ENCODE results near the gene DYSF. TPM values are rescaled to one million over a fixed set of nuclear protein-coding genes. Genes with fewer than 3 reads are reported as not detected.
"Not testable (repeated sequence)": the region's sequence is repeated elsewhere in the genome, so short reads cannot be mapped to it uniquely, and the experiment has no call there.

DYSF gene
- total RNA-seq (1 to 10 TPM in 1 of 2 donors, under 1 TPM in 1; 0.34 to 2.8 TPM), total RNA-seq (0 reads per million in 2 donors)

DNA sequence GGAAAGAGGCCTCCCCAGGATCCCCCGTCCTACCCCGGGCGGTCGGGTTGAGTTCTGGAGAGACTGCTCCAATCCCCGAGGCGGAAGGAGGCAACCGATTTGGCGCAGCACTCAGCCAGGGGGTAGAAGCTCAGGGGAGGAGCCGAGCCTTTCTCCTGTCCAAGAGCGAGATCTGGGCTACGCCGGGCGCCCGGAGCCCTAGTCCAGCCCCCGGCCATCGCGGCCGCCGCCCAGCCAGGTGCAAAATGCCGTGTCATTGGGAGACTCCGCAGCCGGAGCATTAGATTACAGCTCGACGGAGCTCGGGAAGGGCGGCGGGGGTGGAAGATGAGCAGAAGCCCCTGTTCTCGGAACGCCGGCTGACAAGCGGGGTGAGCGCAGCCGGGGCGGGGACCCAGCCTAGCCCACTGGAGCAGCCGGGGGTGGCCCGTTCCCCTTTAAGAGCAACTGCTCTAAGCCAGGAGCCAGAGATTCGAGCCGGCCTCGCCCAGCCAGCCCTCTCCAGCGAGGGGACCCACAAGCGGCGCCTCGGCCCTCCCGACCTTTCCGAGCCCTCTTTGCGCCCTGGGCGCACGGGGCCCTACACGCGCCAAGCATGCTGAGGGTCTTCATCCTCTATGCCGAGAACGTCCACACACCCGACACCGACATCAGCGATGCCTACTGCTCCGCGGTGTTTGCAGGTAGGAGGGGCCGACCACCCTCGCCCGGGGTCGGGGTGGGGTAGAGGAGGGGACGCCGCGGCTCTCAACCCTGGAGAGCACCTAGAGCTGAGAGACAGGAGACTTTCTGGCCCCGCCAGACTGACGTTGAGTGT is at the start of gene DYSF:
DYSF (plus strand) TSS at position 158 of the 817 bp plus-strand sequence.
- peak; percentile 52 for ATAC-seq
- Mint-ChIP-seq H3K4me3 (peak within 1 kb of the TSS; percentile 78), H3K27ac (no peak within 1 kb of the TSS), H3K4me1 (peaks cover 17% of the 10 kb centered on the region), H3K27me3 (peaks cover 56% of the 10 kb centered on the region), H3K36me3 (ENCODE audit: low read depth) (peaks cover 9% of the 10 kb centered on the region)
- no peaks in the 10 kb centered on the region for H3K9me3 ChIP-seq (ENCODE audit: control insufficient read depth, low read length, poor library complexity, severe bottlenecking)
- no peak for DNase-seq

DNA sequence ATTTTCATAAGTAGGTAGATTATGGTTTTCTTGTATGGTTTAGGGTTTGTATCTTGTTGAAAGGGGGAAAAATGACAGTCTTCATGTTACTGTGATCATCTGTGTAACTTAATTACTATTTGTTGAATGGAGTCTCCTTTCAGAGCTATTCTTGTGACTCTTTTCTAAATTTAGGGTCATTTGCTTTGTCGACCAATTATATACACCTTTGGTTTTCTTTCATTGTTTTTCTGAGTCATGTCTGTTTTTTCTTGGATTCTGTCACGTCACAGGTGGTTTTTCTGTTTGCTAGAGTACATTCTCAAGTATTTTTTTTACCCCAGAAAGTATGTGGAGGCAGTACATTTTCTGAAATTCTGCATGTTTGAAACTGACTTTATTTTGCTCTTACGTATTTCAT is 43.8 kb upstream of the DYSF start:
- no peaks in the 10 kb centered on the region for H3K9me3 ChIP-seq (ENCODE audit: control insufficient read depth, low read length, poor library complexity, severe bottlenecking)
- Mint-ChIP-seq H3K27me3 (no peaks in the 10 kb centered on the region), H3K36me3 (ENCODE audit: low read depth) (peaks cover 10% of the 10 kb centered on the region), H3K4me1 (peaks cover 6% of the 10 kb centered on the region), H3K27ac (peak overlapping the region; percentile 56), H3K4me3 (no peak overlapping the region)
- ATAC-seq, result no peak
- DNase-seq, result no peak

- Mint-ChIP-seq H3K27ac (peak overlapping the region; percentile 56), H3K36me3 (ENCODE audit: low read depth) (peaks cover 7% of the 10 kb centered on the region), H3K4me1 (peaks cover 3% of the 10 kb centered on the region), H3K27me3 (no peaks in the 10 kb centered on the region), H3K4me3 (no peak overlapping the region)
- DNase-seq (no peak), ATAC-seq (no peak)
- no peaks in the 10 kb centered on the region for H3K9me3 ChIP-seq (ENCODE audit: control insufficient read depth, low read length, poor library complexity, severe bottlenecking)
These were observed 42.7 kb upstream of the DYSF start for GRCh38 chr2:71410696-71411095.

DNA sequence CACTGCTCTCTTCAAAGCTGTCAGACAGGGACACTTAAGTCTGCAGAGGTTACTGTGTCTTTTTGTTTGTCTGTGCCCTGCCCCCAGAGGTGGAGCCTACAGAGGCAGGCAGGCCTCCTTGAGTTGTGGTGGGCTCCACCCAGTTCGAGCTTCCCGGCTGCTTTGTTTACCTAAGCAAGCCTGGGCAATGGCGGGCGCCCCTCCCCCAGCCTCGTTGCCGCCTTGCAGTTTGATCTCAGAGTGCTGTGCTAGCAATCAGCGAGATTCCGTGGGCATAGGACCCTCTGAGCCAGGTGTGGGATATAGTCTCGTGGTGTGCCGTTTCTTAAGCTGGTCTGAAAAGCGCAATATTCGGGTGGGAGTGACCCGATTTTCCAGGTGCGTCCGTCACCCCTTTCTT is 36.5 kb upstream of the DYSF start:
- DNase-seq; H3K36me3 Mint-ChIP-seq (ENCODE audit: low read depth); H3K27me3 Mint-ChIP-seq; ATAC-seq; H3K9me3 ChIP-seq (ENCODE audit: control insufficient read depth, low read length, poor library complexity, severe bottlenecking); H3K4me1 Mint-ChIP-seq: not testable (repeated sequence)
- Mint-ChIP-seq H3K27ac (peak overlapping the region; percentile 67), H3K4me3 (peak overlapping the region; percentile 89)

- Mint-ChIP-seq H3K4me3 (peak overlapping the region; percentile 89), H3K27ac (peak overlapping the region; percentile 67), H3K27me3 (no peaks in the 10 kb centered on the region), H3K4me1 (peaks cover 6% of the 10 kb centered on the region), H3K36me3 (ENCODE audit: low read depth) (no peaks in the 10 kb centered on the region)
- H3K9me3 ChIP-seq (ENCODE audit: control insufficient read depth, low read length, poor library complexity, severe bottlenecking), result no peaks in the 10 kb centered on the region
- DNase-seq (no peak), ATAC-seq (peak; percentile 44)
These were observed 35.8 kb upstream of the DYSF start for GRCh38 chr2:71417300-71418202.

DNA sequence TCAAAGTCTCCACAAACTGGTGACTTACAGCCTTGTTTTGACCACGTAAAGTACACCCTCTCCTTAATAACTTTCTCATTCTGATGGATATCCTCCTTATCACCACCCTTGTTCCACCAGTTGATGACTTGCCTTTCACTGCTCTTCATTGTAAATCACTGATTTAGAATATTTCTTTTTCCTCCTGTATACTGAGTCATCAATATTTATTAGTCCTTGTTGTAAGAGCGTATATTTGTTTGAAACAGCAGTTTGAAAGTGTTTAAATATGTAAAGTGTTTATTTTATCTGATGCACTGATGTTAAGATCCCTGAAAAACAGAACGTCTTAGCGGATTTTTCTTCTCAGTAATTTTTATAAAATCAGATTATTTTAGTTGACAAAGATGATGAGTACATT is 34.2 kb upstream of the DYSF start:
- DNase-seq, result no peak
- Mint-ChIP-seq H3K27me3 (no peaks in the 10 kb centered on the region), H3K27ac (peak overlapping the region; percentile 21), H3K36me3 (ENCODE audit: low read depth) (peaks cover 7% of the 10 kb centered on the region), H3K4me3 (no peak overlapping the region), H3K4me1 (peaks cover 6% of the 10 kb centered on the region)
- ATAC-seq, result no peak
- no peaks in the 10 kb centered on the region for H3K9me3 ChIP-seq (ENCODE audit: control insufficient read depth, low read length, poor library complexity, severe bottlenecking)

- Mint-ChIP-seq H3K36me3 (ENCODE audit: low read depth) (peaks cover 7% of the 10 kb centered on the region), H3K27ac (no peak overlapping the region), H3K4me1 (peaks cover 6% of the 10 kb centered on the region), H3K4me3 (no peak overlapping the region), H3K27me3 (no peaks in the 10 kb centered on the region)
- H3K9me3 ChIP-seq (ENCODE audit: control insufficient read depth, low read length, poor library complexity, severe bottlenecking), result no peaks in the 10 kb centered on the region
- DNase-seq, result no peak
- no peak for ATAC-seq
These were observed 33.4 kb upstream of the DYSF start for GRCh38 chr2:71419976-71420375.

GRCh38 chr2:71422786-71423185 is 30.6 kb upstream of the DYSF start:
- peaks cover 15% of the 10 kb centered on the region for H3K36me3 Mint-ChIP-seq (ENCODE audit: low read depth)
- H3K4me3 Mint-ChIP-seq, result no peak overlapping the region
- no peaks in the 10 kb centered on the region for H3K27me3 Mint-ChIP-seq

GRCh38 chr2:71423817-71424420 is 29.4 kb upstream of the DYSF start:
- ATAC-seq (no peak), DNase-seq (no peak)
- H3K9me3 ChIP-seq (ENCODE audit: control insufficient read depth, low read length, poor library complexity, severe bottlenecking), result no peaks in the 10 kb centered on the region
- H3K4me1 Mint-ChIP-seq, result peaks cover 6% of the 10 kb centered on the region
- H3K36me3 Mint-ChIP-seq (ENCODE audit: low read depth), result peaks cover 15% of the 10 kb centered on the region
- H3K4me3 Mint-ChIP-seq, result no peak overlapping the region
- H3K27ac Mint-ChIP-seq, result peak overlapping the region; percentile 56
- H3K27me3 Mint-ChIP-seq, result no peaks in the 10 kb centered on the region

More at GRCh38 chr2:71422786-71423185, 30.6 kb upstream of the DYSF start:
- no peak overlapping the region for H3K27ac Mint-ChIP-seq
- DNase-seq, result no peak
- H3K9me3 ChIP-seq (ENCODE audit: control insufficient read depth, low read length, poor library complexity, severe bottlenecking), result no peaks in the 10 kb centered on the region
- H3K4me1 Mint-ChIP-seq, result peaks cover 3% of the 10 kb centered on the region
- ATAC-seq, result no peak

GRCh38 chr2:71426721-71427120 is 26.6 kb upstream of the DYSF start:
- H3K9me3 ChIP-seq (ENCODE audit: control insufficient read depth, low read length, poor library complexity, severe bottlenecking), result no peaks in the 10 kb centered on the region
- peaks cover 18% of the 10 kb centered on the region for H3K36me3 Mint-ChIP-seq (ENCODE audit: low read depth)
- H3K27me3 Mint-ChIP-seq, result no peaks in the 10 kb centered on the region
- no peak for DNase-seq
- peaks cover 6% of the 10 kb centered on the region for H3K4me1 Mint-ChIP-seq
- H3K4me3 Mint-ChIP-seq, result no peak overlapping the region
- H3K27ac Mint-ChIP-seq, result peak overlapping the region; percentile 62
- ATAC-seq, result no peak

DNA sequence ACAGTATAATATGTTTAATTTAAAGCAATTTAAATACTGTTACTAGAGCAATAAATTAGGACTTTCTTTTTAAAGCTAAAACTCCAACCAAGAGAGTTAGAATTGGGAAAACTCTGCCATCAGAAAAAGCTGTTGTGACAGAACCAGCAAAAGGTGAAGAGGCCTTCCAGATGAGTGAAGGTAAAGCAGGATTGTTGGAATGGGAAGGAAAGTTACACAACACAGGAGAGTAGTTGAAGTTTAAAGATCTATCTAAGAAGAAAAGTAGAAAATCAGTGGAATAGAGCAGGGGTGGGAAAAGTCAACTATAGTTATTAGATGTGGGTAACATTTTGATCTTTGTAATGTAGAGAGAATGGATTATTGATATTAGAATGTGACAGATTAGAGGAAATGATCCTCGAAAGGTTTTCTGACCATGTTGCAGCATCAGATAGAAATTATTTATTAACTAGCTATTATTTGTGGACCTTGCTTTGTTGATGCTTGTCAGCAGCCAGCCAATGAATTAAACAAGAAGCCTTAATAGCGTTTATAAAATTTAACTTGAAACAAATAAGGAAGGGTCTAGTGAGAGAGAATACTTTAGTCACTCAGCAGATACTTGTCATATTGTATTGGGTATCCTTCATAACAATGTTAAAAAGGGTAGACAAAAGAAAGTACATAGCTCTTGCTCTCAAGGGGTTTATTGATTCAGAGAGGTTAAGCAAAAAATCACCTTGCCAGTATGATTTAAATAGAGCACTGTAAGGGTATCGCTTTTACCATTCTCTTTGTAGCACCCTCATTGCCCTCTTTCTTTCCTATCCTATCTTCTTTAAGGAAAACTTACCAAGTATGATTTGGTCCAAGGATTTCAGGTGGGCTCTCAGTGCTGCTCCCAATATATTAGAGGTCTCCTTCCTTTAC is 24.6 kb upstream of the DYSF start:
- peaks cover 10% of the 10 kb centered on the region for H3K4me1 Mint-ChIP-seq
- ATAC-seq (no peak), DNase-seq (no peak)
- no peaks in the 10 kb centered on the region for H3K9me3 ChIP-seq (ENCODE audit: control insufficient read depth, low read length, poor library complexity, severe bottlenecking)
- peaks cover 13% of the 10 kb centered on the region for H3K36me3 Mint-ChIP-seq (ENCODE audit: low read depth)
- no peak overlapping the region for H3K4me3 Mint-ChIP-seq
- no peaks in the 10 kb centered on the region for H3K27me3 Mint-ChIP-seq
- H3K27ac Mint-ChIP-seq, result peak overlapping the region; percentile 2

DNA sequence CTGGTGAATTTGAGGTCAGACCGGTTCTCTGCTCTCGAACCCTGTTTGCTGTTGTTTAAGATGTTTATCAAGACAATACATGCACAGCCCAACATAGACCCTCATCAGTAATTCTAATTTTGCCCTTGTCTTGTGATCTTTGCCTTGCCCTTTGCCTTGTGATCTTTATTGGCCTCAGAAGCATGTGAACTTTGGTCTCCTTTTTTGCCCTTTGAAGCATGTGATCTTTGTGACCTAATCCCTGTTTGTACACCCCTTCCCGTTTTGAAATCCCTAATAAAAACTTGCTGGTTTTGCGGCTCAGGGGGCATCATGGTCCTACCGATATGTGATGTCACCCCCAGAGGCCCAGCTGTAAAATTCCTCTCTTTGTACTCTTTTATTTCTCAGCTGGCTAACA is 8.2 kb upstream of the DYSF start:
- H3K9me3 ChIP-seq (ENCODE audit: control insufficient read depth, low read length, poor library complexity, severe bottlenecking); H3K4me1 Mint-ChIP-seq; ATAC-seq; H3K27ac Mint-ChIP-seq; H3K27me3 Mint-ChIP-seq; H3K36me3 Mint-ChIP-seq (ENCODE audit: low read depth); H3K4me3 Mint-ChIP-seq; DNase-seq: not testable (repeated sequence)
